H1 (cell line): ENCODE results near the gene NDUFAF8. TPM values are rescaled to one million over a fixed set of nuclear protein-coding genes. Genes with fewer than 3 reads are reported as not detected.

Source experiments
- CTCF ChIA-PET: fragments of 300-600 bp; sonication (Branson Sonifier 250); formaldehyde crosslinking; loops from one replicate; lab custom pipeline; 2021; ENCODE audit not compliant: partially characterized antibody; lab: Charles Lee
- POLR2A ChIA-PET: fragments of 300-600 bp; sonication (Branson Sonifier 250); formaldehyde crosslinking; loops from one replicate; lab custom pipeline; 2021; ENCODE audit warnings: inconsistent platforms; ENCODE audit not compliant: partially characterized antibody; lab: Charles Lee
- DNase-seq, 2 experiments: peaks; one replicate each; pipeline versions ENCODE4 v3.0.0 to v3.0.0-alpha.2; 2010 to 2022; ENCODE audit warnings: low spot score in 2 of 2, low read depth in 1 of 2, mixed read lengths in 1 of 2
- FAIRE-seq: peaks from 2 replicates; lab custom pipeline; 2011; peaks lifted over from hg19 to GRCh38; lab: Jason Lieb, UNC
- H2AFZ ChIP-seq: 2 replicates; pipeline ENCODE4 v1.8.1; 2012; ENCODE audit warnings: low read length, inconsistent platforms
- H2AK5ac ChIP-seq: 2 replicates; pipeline ENCODE4 v1.6.1; 2013; ENCODE audit warnings: low read depth, low read length
- H2BK120ac ChIP-seq: replicated peaks from 2 replicates; pipeline ENCODE3; 2013; ENCODE audit warnings: low read depth, low read length, inconsistent platforms
- H2BK12ac ChIP-seq: 2 replicates; pipeline ENCODE4 v1.6.1; 2013; ENCODE audit warnings: low read depth, low read length
- H2BK15ac ChIP-seq: 2 replicates; pipeline ENCODE4 v1.6.1; 2013; ENCODE audit warnings: low read length
- H2BK20ac ChIP-seq: 2 replicates; pipeline ENCODE4 v1.6.1; 2013; ENCODE audit warnings: low read length
- H2BK5ac ChIP-seq: 2 replicates; pipeline ENCODE4 v1.6.1; 2013; ENCODE audit warnings: low read depth, low read length
- H3K14ac ChIP-seq: 2 replicates; pipeline ENCODE4 v1.6.1; 2013; ENCODE audit warnings: inconsistent platforms; ENCODE audit not compliant: insufficient read length
- H3K18ac ChIP-seq: 2 replicates; pipeline ENCODE4 v1.6.1; 2013; ENCODE audit warnings: low read length; ENCODE audit errors: extremely low read depth
- H3K23ac ChIP-seq: 2 replicates; pipeline ENCODE4 v1.6.1; 2013; ENCODE audit warnings: inconsistent platforms; ENCODE audit not compliant: insufficient read length
- H3K23me2 ChIP-seq: 2 replicates; pipeline ENCODE4 v1.6.1; 2013; ENCODE audit warnings: low read depth, low read length
- H3K27ac ChIP-seq: 2 replicates; pipeline ENCODE4 v1.6.1; 2011; ENCODE audit warnings: low read depth, low read length, inconsistent platforms
- H3K27me3 ChIP-seq, 4 experiments: replicated peaks in 1 of 4; 1 replicate in 1 of 4; 2 replicates in 3 of 4; pipeline versions ENCODE4 v1.6.1 to v1.8.1; 2011 to 2013; ENCODE audit warnings: low read length in 3 of 4, mild to moderate bottlenecking in 3 of 4, inconsistent platforms in 2 of 4, mixed read lengths in 2 of 4, moderate library complexity in 1 of 4; ENCODE audit not compliant: control insufficient read depth in 3 of 4, insufficient read depth in 3 of 4; ENCODE audit errors: extremely low read depth in 1 of 4
- H3K36me3 ChIP-seq, 4 experiments: 2 replicates each; pipeline versions ENCODE4 v1.6.1 to v1.8.1; 2011 to 2013; ENCODE audit warnings: mild to moderate bottlenecking in 4 of 4, low read length in 3 of 4, moderate library complexity in 2 of 4, control low read depth in 1 of 4, inconsistent platforms in 1 of 4; ENCODE audit not compliant: insufficient read depth in 4 of 4, control insufficient read depth in 2 of 4
- H3K4ac ChIP-seq: replicated peaks from 2 replicates; pipeline ENCODE3; 2013; ENCODE audit warnings: low read length, low read depth, mixed read lengths, inconsistent platforms; ENCODE audit not compliant: insufficient read length
- H3K4me1 ChIP-seq, 4 experiments: replicated peaks in 1 of 4; 1 replicate in 1 of 4; 2 replicates in 3 of 4; pipeline versions ENCODE4 v1.6.1 to v1.8.1; 2011 to 2013; ENCODE audit warnings: low read length in 3 of 4, inconsistent platforms in 2 of 4, mixed read lengths in 1 of 4; ENCODE audit not compliant: insufficient read depth in 4 of 4, control insufficient read depth in 3 of 4
- H3K4me2 ChIP-seq, 2 experiments: 2 replicates each; pipeline versions ENCODE4 v1.6.1 to v1.8.1; 2011 to 2013; ENCODE audit warnings: low read depth in 2 of 2, low read length in 2 of 2, control low read depth in 1 of 2, inconsistent platforms in 1 of 2, mild to moderate bottlenecking in 1 of 2; ENCODE audit not compliant: insufficient read depth in 1 of 2
- H3K4me3 ChIP-seq, 4 experiments: fragments of 200-600, 300-600 bp in 1 of 4; sonication (generic), shearing (Covaris generic), sonication (Bioruptor Twin) in 1 of 4; 2 replicates each; pipeline versions ENCODE4 v1.5.1 to v1.8.1; 2011 to 2016; ENCODE audit warnings: low read length in 4 of 4, low read depth in 3 of 4, control low read depth in 2 of 4, inconsistent platforms in 2 of 4, mild to moderate bottlenecking in 2 of 4, mixed read lengths in 1 of 4, moderate library complexity in 1 of 4; ENCODE audit not compliant: insufficient read depth in 2 of 4; ENCODE audit errors: extremely low read depth in 1 of 4
- H3K56ac ChIP-seq: replicated peaks from 2 replicates; pipeline ENCODE3; 2013; ENCODE audit warnings: low read depth, mild to moderate bottlenecking, mixed read lengths, low read length, inconsistent platforms; ENCODE audit not compliant: insufficient read length
- H3K79me1 ChIP-seq: 2 replicates; pipeline ENCODE4 v1.6.1; 2013; ENCODE audit warnings: low read depth, low read length, control low read depth
- H3K79me2 ChIP-seq, 2 experiments: 2 replicates each; pipeline versions ENCODE4 v1.6.1 to v1.8.1; 2012 to 2013; ENCODE audit warnings: low read length in 2 of 2, mild to moderate bottlenecking in 2 of 2, inconsistent platforms in 1 of 2; ENCODE audit not compliant: insufficient read depth in 2 of 2, control insufficient read depth in 1 of 2
- H3K9ac ChIP-seq, 4 experiments: replicated peaks in 1 of 4; 1 replicate in 1 of 4; 2 replicates in 3 of 4; pipeline versions ENCODE4 v1.6.1 to v1.8.1; 2011 to 2013; ENCODE audit warnings: low read depth in 3 of 4, low read length in 3 of 4, control low read depth in 2 of 4, mild to moderate bottlenecking in 2 of 4, moderate library complexity in 2 of 4, inconsistent platforms in 1 of 4; ENCODE audit errors: extremely low read depth in 1 of 4
- H3K9me3 ChIP-seq, 2 experiments: 2 replicates each; pipeline versions ENCODE4 v1.6.1 to v1.8.1; 2012 to 2013; ENCODE audit warnings: mild to moderate bottlenecking in 2 of 2, moderate library complexity in 2 of 2, control low read depth in 1 of 2, inconsistent platforms in 1 of 2, low read depth in 1 of 2, low read length in 1 of 2, mixed read lengths in 1 of 2; ENCODE audit not compliant: insufficient read depth in 2 of 2
- H4K20me1 ChIP-seq, 2 experiments: replicated peaks in 1 of 2; 2 replicates each; pipeline versions ENCODE3 to v1.8.1; 2011 to 2013; ENCODE audit warnings: inconsistent platforms in 2 of 2, low read length in 2 of 2, mild to moderate bottlenecking in 1 of 2; ENCODE audit not compliant: insufficient read depth in 2 of 2, control insufficient read depth in 1 of 2
- H4K5ac ChIP-seq: 2 replicates; pipeline ENCODE4 v1.6.1; 2013; ENCODE audit warnings: low read length, low read depth, mixed read lengths, inconsistent platforms; ENCODE audit not compliant: insufficient read length
- H4K8ac ChIP-seq: 2 replicates; pipeline ENCODE4 v1.8.0; 2013; ENCODE audit warnings: mild to moderate bottlenecking, moderate library complexity, low read length, inconsistent platforms; ENCODE audit not compliant: insufficient read depth; ENCODE audit errors: extremely low read depth
- H4K91ac ChIP-seq: replicated peaks from 2 replicates; pipeline ENCODE3; 2013; ENCODE audit warnings: low read length, mixed read lengths, inconsistent platforms; ENCODE audit not compliant: insufficient read length
- BACH1 ChIP-seq: IDR thresholded peaks from 2 replicates; pipeline ENCODE4 v1.6.1; 2012; ENCODE audit warnings: low read length, improper control_type of control experiment
- CREB1 ChIP-seq: IDR thresholded peaks from 2 replicates; pipeline ENCODE4 v1.6.1; 2012; ENCODE audit warnings: inconsistent platforms
- FOSL1 ChIP-seq: IDR thresholded peaks from 2 replicates; pipeline ENCODE4 v1.6.1; 2011; ENCODE audit warnings: mild to moderate bottlenecking, low read depth, low read length, moderate library complexity; ENCODE audit not compliant: insufficient read depth
- HDAC2 ChIP-seq, 2 experiments: fragments of 300-600 bp in 1 of 2; sonication (generic) in 1 of 2; IDR thresholded peaks; 2 replicates each; pipeline ENCODE4 v1.6.1; 2011 to 2012; ENCODE audit warnings: low read depth in 2 of 2, low read length in 2 of 2, mild to moderate bottlenecking in 2 of 2, moderate library complexity in 2 of 2, borderline replicate concordance in 1 of 2, inconsistent platforms in 1 of 2
- JUND ChIP-seq: IDR thresholded peaks from 2 replicates; pipeline ENCODE4 v1.6.1; 2011; ENCODE audit warnings: mild to moderate bottlenecking, improper control_type of control experiment, low read length
- MAX ChIP-seq: IDR thresholded peaks from 2 replicates; pipeline ENCODE4 v1.6.1; 2012; ENCODE audit warnings: inconsistent platforms
- RBBP5 ChIP-seq: IDR thresholded peaks from 2 replicates; pipeline ENCODE4 v1.7.1; 2012; ENCODE audit warnings: low read depth, mild to moderate bottlenecking, inconsistent platforms, low read length, moderate library complexity, borderline replicate concordance
- RFX5 ChIP-seq: IDR thresholded peaks from 2 replicates; pipeline ENCODE4 v1.6.1; 2011; ENCODE audit warnings: low read depth, low read length, improper control_type of control experiment, borderline replicate concordance
- RNF2 ChIP-seq: fragments of 200-900, 300-1000 bp; sonication (generic); IDR thresholded peaks from 2 replicates; pipeline ENCODE4 v1.7.1; 2016; ENCODE audit warnings: borderline replicate concordance, low read depth, mild to moderate bottlenecking, antibody characterized with exemption, low read length; ENCODE audit not compliant: poor library complexity, severe bottlenecking; ENCODE audit errors: missing control alignments
- SIX5 ChIP-seq: IDR thresholded peaks from 2 replicates; pipeline ENCODE4 v1.6.1; 2011; ENCODE audit warnings: mild to moderate bottlenecking, low read depth, low read length
- TBP ChIP-seq: IDR thresholded peaks from 2 replicates; pipeline ENCODE4 v1.6.1; 2011; ENCODE audit warnings: low read depth, low read length, improper control_type of control experiment
- TCF12 ChIP-seq: IDR thresholded peaks from 2 replicates; pipeline ENCODE4 v1.6.1; 2011; ENCODE audit warnings: low read depth, mild to moderate bottlenecking, low read length
- YY1 ChIP-seq: IDR thresholded peaks from 2 replicates; pipeline ENCODE4 v1.6.1; 2011; ENCODE audit warnings: low read depth, mild to moderate bottlenecking, low read length
- WGBS, 2 experiments: shearing (Covaris generic) in 1 of 2; methylation state at CpG; one replicate each; pipeline versions ENCODE4 v1.1.6 to v1.1.7; 2013 to 2015; ENCODE audit warnings: low lambda C conversion rate in 2 of 2, mixed read lengths in 2 of 2, inconsistent platforms in 1 of 2, low coverage in 1 of 2, missing lambda C conversion rate in 1 of 2; ENCODE audit not compliant: insufficient replicate concordance in 2 of 2, insufficient coverage in 1 of 2, insufficient read length in 1 of 2; ENCODE audit errors: extremely low coverage in 1 of 2, missing lambda C conversion rate in 1 of 2; 5-methylcytosine and 5-hydroxymethylcytosine counted together
- polyA plus RNA-seq, 7 experiments: library from polyadenylated mRNA; depleted of rRNA in 3 of 7; stranded (reverse) in 5 of 7; unstranded in 2 of 7; fragments of >200 nt in 5 of 7; fragments of 200-250 nt in 2 of 7; gene quantifications; 1 replicate in 5 of 7; 2 replicates in 1 of 7; 4 replicates in 1 of 7; pipeline versions ENCODE4 v1.2.1 to v1.2.3, GENCODE V29; 2011 to 2013; ENCODE audit warnings: missing spikeins in 2 of 7, mixed read lengths in 2 of 7
- total RNA-seq: library from RNA; stranded (reverse); fragmentation: NEBNext Ultra II Directional; extraction: Animal tissue kit (Norgen Biotek cat#: 25700); gene quantifications from 2 replicates; pipeline ENCODE4 v1.2.1, GENCODE V29; 2021

Gene NDUFAF8
- total and polyA plus RNA-seq, 2 of the 8 experiments (the other 6 are each of a cell fraction or from before 2014, with no cell fraction given), result 48.9 to 91.1 TPM

- peaks cover 0 to 12% (median 0%) of the 10 kb centered on the region in 4 experiments; a peak in 4 of 7 replicates for H3K4me1 ChIP-seq
- 95% methylated on average over 17 of the region's 23 CpGs; no CpG with 5 or more reads in 1 of the 2 experiments for WGBS, 2 experiments
- no peak for DNase-seq
- no peak overlapping the region for H3K27ac ChIP-seq
- peaks cover 13% of the 10 kb centered on the region for H3K79me1 ChIP-seq
- no peak overlapping the region for H3K56ac ChIP-seq
- H3K23ac ChIP-seq, result no peak overlapping the region
- no peaks in the 10 kb centered on the region for H3K27me3 ChIP-seq
- H2BK120ac ChIP-seq, result no peak overlapping the region
- ChIA-PET POLR2A (interaction anchor here (1.3 kb wide), 1 partner anchor 252 kb away, joined by 4 read pairs; no protein-coding TSS in a partner anchor), CTCF (interaction anchor here (1.2 to 2.0 kb wide), 3 partner anchors 33 to 187 kb away, joined by 4 to 7 read pairs (median 4); no protein-coding TSS in a partner anchor)
- H2BK20ac ChIP-seq, result no peak overlapping the region
- H3K18ac ChIP-seq, result no peak overlapping the region
- H3K4me2 ChIP-seq, result no peak overlapping the region
- no peak overlapping the region for H3K4ac ChIP-seq
- no peak overlapping the region for H4K5ac ChIP-seq
- no peak for FAIRE-seq
- H4K8ac ChIP-seq, result no peak overlapping the region
- no peak overlapping the region for H3K9ac ChIP-seq
- peaks cover 10 to 16% of the 10 kb centered on the region in 2 experiments for H4K20me1 ChIP-seq
- H3K36me3 ChIP-seq, result peaks cover 0 to 9% (median 4%) of the 10 kb centered on the region in 4 experiments; a peak in 4 of 8 replicates
- H3K23me2 ChIP-seq, result no peaks in the 10 kb centered on the region
- H2AK5ac ChIP-seq, result no peak overlapping the region
- H2AFZ ChIP-seq, result no peak overlapping the region
- no peak overlapping the region for H2BK12ac ChIP-seq
- H4K91ac ChIP-seq, result no peak overlapping the region
- no peaks in the 10 kb centered on the region for H3K9me3 ChIP-seq
- H2BK15ac ChIP-seq, result no peak overlapping the region
- no peak overlapping the region for H3K4me3 ChIP-seq
- peaks cover 0 to 18% of the 10 kb centered on the region in 2 experiments; a peak in 2 of 4 replicates for H3K79me2 ChIP-seq
- H3K14ac ChIP-seq, result no peak overlapping the region
- TF ChIP-seq RNF2 (no peak), FOSL1 (no peak), TCF12 (no peak), BACH1 (no peak), SIX5 (no peak), TBP (no peak), RBBP5 (no peak), YY1 (no peak), HDAC2 (IDR thresholded peaks at IDR 0.05; ENCODE audit: borderline replicate concordance in 1 of 2, low read depth in 2 of 2, low read length in 2 of 2) (no peak), JUND (no peak), MAX (no peak), CREB1 (no peak), RFX5 (no peak)
- no peak overlapping the region; the same call in 1 of the 2 replicates for H2BK5ac ChIP-seq
Measured at GRCh38 chr17:81286491-81287145, 47.5 kb downstream of the NDUFAF8 start.
